Activated naive CD8-positive, alpha-beta T cell treated with anti-CD3 and anti-CD28 coated beads, Interleukin-2, amount 10 ng/mL, durations not matched to agents 7 days and 5 days (primary cell): Measurements from ENCODE around the gene ABRACL. TPM values are rescaled to one million over a fixed set of nuclear protein-coding genes. Genes with fewer than 3 reads are reported as not detected.
"Not testable (repeated sequence)": the region's sequence is repeated elsewhere in the genome, so short reads cannot be mapped to it uniquely, and the experiment has no call there.

Source experiments
- ATAC-seq: fragments of 150-1000 bp; cut with Tn5 transposase; one replicate; pipeline ENCODE4 v1.10.0; 2021; ENCODE audit warnings: low read depth, moderate library complexity
- POLR2A ChIA-PET: fragments of 350-600 bp; sonication (Branson Sonifier 250); formaldehyde crosslinking; loops from one replicate; lab custom pipeline; 2021; ENCODE audit warnings: antibody characterized with exemption; lab: Charles Lee
- DNase-seq: peaks from one replicate; pipeline ENCODE4 v3.0.0; 2021
- H3K27ac Mint-ChIP-seq: one replicate; pipeline ENCODE4 v1.8.0; 2022; ENCODE audit warnings: mild to moderate bottlenecking, mixed read lengths
- H3K27me3 Mint-ChIP-seq: one replicate; pipeline ENCODE4 v1.8.0; 2022; ENCODE audit warnings: mild to moderate bottlenecking, moderate library complexity, mixed read lengths
- H3K36me3 Mint-ChIP-seq: one replicate; pipeline ENCODE4 v1.8.0; 2021; ENCODE audit warnings: mild to moderate bottlenecking, mixed read lengths
- H3K4me1 Mint-ChIP-seq: one replicate; pipeline ENCODE4 v1.8.0; 2021; ENCODE audit warnings: mixed read lengths
- H3K4me3 Mint-ChIP-seq: one replicate; pipeline ENCODE4 v1.8.0; 2022; ENCODE audit warnings: mild to moderate bottlenecking, moderate library complexity, mixed read lengths
- H3K9me3 Mint-ChIP-seq: one replicate; pipeline ENCODE4 v1.8.0; 2021; ENCODE audit warnings: mixed read lengths
- total RNA-seq, 2 experiments: library from RNA; stranded (reverse); gene quantifications; one replicate each; pipeline ENCODE4 v1.2.3, GENCODE V29; 2021

The ABRACL gene
- total RNA-seq, 2 experiments from 2014 or later: 102 to 103 TPM

DNA sequence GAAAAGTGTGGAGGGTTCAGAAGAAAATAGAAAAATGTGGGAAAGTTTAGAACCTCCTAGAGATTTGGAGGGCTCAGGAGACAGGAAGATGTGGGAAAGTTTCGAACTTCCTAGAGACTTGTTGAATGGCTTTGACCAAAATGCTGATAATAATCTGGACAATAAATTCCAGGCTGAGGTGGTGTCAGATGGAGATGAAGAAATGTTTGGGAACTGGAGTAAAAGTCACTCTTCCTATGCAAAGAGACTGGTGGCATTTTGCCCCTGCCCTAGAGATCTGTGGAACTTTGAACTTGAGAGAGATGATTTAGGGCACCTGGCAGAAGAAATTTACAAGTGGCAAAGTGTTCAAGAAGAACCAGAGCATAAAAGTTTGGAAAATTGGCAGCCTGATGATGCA lies 35.1 kb upstream of the ABRACL start:
- not testable (repeated sequence) for H3K9me3 Mint-ChIP-seq, ATAC-seq

DNA sequence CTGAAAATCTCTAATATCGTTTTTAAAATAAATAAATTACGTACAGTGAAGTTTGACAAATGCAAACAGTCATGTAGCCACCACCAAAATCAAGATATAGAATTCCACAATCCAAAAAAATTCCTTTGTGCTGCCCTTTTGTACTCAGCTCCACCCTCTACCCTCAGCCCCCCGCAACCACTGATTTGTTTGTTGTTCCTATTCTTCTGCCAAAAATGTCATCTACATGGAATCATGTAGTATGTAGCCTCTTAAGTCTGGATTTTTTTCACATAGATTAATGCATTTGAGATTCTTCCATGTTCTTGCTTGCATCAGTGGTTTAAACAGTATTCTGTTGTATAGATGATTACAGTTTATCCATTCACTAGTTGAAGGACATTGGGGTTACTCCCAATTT lies 32.0 kb upstream of the ABRACL start:
- Mint-ChIP-seq H3K9me3 (no peaks in the 10 kb centered on the region), H3K4me3 (no peak overlapping the region), H3K36me3 (peaks cover 1% of the 10 kb centered on the region), H3K4me1 (peaks cover 2% of the 10 kb centered on the region), H3K27me3 (peaks cover 3% of the 10 kb centered on the region), H3K27ac (no peak overlapping the region)
- POLR2A ChIA-PET: interaction anchor here (0.5 to 0.6 kb wide), 2 partner anchors 27 to 104 kb away, joined by 4 read pairs; no protein-coding TSS in a partner anchor
- no peak for DNase-seq
- no peak for ATAC-seq

More for the DNA sequence above, 35.1 kb upstream of the ABRACL start:
- H3K36me3 Mint-ChIP-seq, H3K27ac Mint-ChIP-seq, DNase-seq, POLR2A ChIA-PET, H3K4me1 Mint-ChIP-seq, H3K27me3 Mint-ChIP-seq, H3K4me3 Mint-ChIP-seq: not testable (repeated sequence)

DNA sequence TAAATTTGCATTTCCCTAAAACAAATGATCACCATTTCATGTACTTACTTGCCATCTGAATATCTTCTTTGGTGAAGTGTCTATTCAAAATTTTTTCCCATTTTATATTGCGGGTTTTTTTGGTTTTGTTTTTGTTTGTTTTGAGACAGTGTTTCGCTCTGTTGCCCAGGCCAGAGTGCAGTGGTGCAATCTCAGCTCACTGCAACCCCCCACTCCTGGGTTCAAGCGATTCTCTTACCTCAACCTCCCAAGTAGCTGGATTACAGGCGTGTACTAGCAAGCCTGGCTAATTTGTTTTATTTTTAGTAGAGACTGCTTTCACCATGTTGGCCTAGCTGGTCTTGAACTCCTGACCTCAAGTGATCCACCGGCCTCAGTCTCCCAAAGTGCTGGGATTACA lies 31.4 kb upstream of the ABRACL start:
- ATAC-seq (no peak), DNase-seq (no peak)
- Mint-ChIP-seq H3K4me3 (no peak overlapping the region), H3K27ac (no peak overlapping the region), H3K36me3 (peaks cover 1% of the 10 kb centered on the region), H3K4me1 (peaks cover 2% of the 10 kb centered on the region), H3K9me3 (no peaks in the 10 kb centered on the region), H3K27me3 (peaks cover 3% of the 10 kb centered on the region)
- POLR2A ChIA-PET: no interaction called here

DNA sequence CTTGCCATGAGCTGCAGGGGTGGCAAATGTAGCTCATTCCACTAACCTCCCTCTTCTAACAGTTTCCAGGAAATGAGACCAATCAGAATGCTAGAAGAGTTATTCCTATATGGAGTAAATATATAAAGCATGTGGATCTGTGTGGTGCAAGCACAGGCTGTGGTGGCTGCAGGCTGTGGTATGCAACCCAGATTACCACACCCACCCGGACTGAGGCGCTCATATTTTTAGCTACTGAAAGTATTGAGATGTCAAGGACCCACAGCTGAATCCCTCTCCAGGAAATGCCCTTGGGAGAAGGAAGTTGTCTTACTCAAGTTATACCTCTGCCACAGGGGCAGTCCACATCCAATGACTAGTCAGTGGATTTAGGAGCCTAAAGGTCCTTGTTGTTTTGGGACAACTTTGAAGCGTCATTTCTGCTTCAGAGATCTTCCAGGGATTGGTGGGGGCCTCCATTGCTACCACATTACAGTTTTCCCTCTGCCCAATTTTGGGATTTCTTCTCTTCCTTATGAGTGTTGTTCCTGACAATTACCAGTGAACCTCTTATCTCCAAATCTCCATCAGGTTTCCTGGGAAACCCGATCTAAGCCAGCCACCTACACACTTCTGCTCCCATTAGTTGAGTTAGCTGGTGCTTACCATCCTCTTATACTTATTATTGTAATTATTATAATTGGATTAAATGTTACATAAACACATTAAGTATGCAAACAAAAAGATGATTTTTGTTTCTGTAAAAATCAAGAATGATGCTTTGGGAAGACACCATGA lies 28.4 kb upstream of the ABRACL start:
- ATAC-seq (no peak), DNase-seq (no peak)
- H3K4me1 Mint-ChIP-seq: peaks cover 2% of the 10 kb centered on the region
- H3K4me3 Mint-ChIP-seq: no peak overlapping the region
- no peaks in the 10 kb centered on the region for H3K9me3 Mint-ChIP-seq
- H3K36me3 Mint-ChIP-seq: peaks cover 1% of the 10 kb centered on the region
- H3K27ac Mint-ChIP-seq: no peak overlapping the region
- POLR2A ChIA-PET: no interaction called here
- H3K27me3 Mint-ChIP-seq: peaks cover 8% of the 10 kb centered on the region

DNA sequence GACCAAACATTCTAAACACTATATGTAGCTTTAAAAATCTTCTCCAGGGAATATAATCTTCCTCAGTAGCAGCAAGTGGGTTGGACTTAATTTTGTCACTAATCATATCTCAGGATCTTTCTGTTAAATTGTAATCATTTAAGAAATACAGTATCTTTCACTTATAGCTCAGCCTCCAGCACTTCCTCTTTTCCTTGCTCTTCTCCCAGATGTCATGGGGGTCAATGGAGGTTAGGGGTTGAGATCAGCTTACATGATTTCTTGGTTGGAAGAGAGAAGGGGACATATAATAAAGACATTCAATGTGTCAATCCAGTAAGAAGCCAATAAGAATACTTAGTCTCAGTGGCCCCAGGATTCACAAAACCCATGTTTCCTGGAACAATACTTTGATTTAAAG lies 24.8 kb upstream of the ABRACL start:
- Mint-ChIP-seq H3K4me1 (peaks cover 2% of the 10 kb centered on the region), H3K27ac (no peak overlapping the region), H3K27me3 (peaks cover 8% of the 10 kb centered on the region), H3K4me3 (no peak overlapping the region), H3K9me3 (no peaks in the 10 kb centered on the region), H3K36me3 (peaks cover 1% of the 10 kb centered on the region)
- POLR2A ChIA-PET: no interaction called here
- DNase-seq (no peak), ATAC-seq (no peak)

DNA sequence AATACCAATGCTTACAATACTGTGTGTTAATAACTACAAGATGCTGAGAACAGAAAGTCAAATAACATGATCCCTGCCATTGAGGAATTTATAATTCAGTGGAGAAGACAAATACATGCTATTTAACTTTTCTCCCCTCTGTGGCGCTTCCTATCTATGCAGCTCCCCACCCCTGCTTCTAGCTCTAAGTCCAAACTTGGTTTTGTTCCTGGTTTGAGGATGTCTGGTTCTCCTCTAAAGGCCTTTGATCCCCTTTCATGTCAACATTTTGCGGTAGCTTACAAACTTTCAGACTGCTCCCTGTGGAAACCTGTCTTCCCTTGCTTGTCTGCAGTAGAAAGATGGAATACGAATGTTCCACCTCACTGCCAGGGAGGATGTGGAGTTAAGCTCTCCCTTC lies 22.1 kb upstream of the ABRACL start:
- Mint-ChIP-seq H3K36me3 (no peaks in the 10 kb centered on the region), H3K27me3 (peaks cover 8% of the 10 kb centered on the region), H3K27ac (no peak overlapping the region), H3K4me1 (no peaks in the 10 kb centered on the region), H3K4me3 (no peak overlapping the region), H3K9me3 (no peaks in the 10 kb centered on the region)
- DNase-seq (no peak), ATAC-seq (no peak)
- POLR2A ChIA-PET: no interaction called here

DNA sequence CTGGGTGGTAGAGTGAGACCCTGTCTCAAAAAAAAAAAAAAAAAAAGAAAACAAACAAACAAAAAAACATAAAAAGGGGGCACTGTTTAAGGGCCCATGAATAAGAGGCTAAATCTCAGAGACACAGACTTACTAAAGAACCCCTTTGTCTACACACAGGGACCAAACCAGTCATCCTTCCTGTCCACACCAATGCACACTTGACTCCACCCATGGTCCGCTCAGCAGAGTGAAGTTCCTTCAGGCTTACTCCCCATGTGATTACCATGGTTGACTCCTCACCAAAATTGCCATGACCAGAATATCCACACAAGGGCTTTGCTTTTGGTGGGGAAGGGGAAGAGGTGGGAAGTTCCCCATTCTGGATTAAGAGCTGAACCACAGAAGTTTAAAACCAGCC lies 21.1 kb upstream of the ABRACL start:
- no peaks in the 10 kb centered on the region for H3K9me3 Mint-ChIP-seq
- no peak for ATAC-seq
- H3K27ac Mint-ChIP-seq: no peak overlapping the region
- H3K4me1 Mint-ChIP-seq: no peaks in the 10 kb centered on the region
- H3K36me3 Mint-ChIP-seq: no peaks in the 10 kb centered on the region
- POLR2A ChIA-PET: no interaction called here
- H3K4me3 Mint-ChIP-seq: no peak overlapping the region
- DNase-seq: no peak
- peaks cover 8% of the 10 kb centered on the region for H3K27me3 Mint-ChIP-seq

DNA sequence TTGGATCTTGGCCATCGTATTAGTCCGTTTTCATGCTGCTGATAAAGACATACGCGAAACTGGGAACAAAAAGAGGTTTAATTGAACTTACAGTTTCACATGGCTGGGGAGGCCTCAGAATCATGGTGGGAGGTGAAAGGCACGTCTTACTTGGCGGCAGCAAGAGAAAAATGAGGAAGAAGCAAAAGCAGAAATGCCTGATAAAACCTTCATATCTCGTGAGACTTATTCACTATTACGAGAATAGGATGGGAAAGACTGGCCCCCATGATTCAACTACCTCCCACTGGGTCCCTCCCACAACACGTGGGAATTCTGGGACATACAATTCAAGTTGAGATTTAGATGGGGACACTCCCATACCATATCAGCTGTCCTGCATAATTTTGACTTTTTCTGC lies 20.4 kb upstream of the ABRACL start:
- POLR2A ChIA-PET: no interaction called here
- ATAC-seq (no peak), DNase-seq (no peak)
- Mint-ChIP-seq H3K9me3 (no peaks in the 10 kb centered on the region), H3K27me3 (peaks cover 13% of the 10 kb centered on the region), H3K27ac (no peak overlapping the region), H3K36me3 (no peaks in the 10 kb centered on the region), H3K4me1 (no peaks in the 10 kb centered on the region), H3K4me3 (no peak overlapping the region)

DNA sequence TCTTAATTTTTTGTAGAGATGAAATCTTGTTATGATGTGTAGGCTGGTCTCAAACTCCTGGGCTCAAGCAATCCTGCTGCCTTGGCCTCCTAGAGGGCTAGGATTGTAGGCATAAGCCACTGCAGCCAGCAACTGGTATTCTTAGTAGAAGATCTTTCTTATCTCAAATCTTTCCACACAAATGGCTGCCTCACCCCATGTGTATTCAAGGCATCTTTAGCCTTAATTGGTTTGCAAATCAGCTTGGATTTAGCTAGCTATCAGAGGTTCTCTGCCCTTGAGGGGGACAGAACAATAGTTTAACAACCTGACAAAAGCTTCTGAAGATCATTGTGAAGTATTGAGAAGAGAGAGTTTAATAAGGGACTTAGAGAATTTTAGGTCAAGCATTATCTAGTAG lies 17.9 kb upstream of the ABRACL start:
- no peaks in the 10 kb centered on the region for H3K36me3 Mint-ChIP-seq
- H3K9me3 Mint-ChIP-seq: no peaks in the 10 kb centered on the region
- no peak overlapping the region for H3K4me3 Mint-ChIP-seq
- POLR2A ChIA-PET: no interaction called here
- H3K4me1 Mint-ChIP-seq: no peaks in the 10 kb centered on the region
- peaks cover 11% of the 10 kb centered on the region for H3K27me3 Mint-ChIP-seq
- H3K27ac Mint-ChIP-seq: no peak overlapping the region
- ATAC-seq (no peak), DNase-seq (no peak)

DNA sequence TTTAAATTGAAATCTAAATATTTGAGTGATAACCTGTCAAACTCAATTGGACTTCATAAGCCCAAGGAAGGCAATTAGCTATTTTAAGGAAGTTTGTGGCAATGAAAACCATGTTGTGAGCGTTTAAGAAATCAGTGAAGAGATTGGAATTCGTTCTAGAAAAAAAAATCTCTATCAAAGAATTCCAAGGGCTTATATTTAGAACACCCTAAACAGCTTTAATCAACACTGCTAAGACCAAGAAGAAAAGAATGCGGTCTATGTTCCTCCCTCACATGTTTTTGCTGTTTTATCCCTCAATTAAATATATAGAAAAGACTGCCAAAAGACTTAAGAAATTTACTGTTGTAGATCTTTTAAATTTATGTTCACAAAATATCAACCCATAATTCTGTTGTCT lies 16.6 kb upstream of the ABRACL start:
- ATAC-seq (no peak), DNase-seq (no peak)
- H3K27ac Mint-ChIP-seq: no peak overlapping the region
- H3K9me3 Mint-ChIP-seq: no peaks in the 10 kb centered on the region
- H3K27me3 Mint-ChIP-seq: peaks cover 11% of the 10 kb centered on the region
- no peaks in the 10 kb centered on the region for H3K4me1 Mint-ChIP-seq
- no peak overlapping the region for H3K4me3 Mint-ChIP-seq
- H3K36me3 Mint-ChIP-seq: no peaks in the 10 kb centered on the region
- POLR2A ChIA-PET: no interaction called here

DNA sequence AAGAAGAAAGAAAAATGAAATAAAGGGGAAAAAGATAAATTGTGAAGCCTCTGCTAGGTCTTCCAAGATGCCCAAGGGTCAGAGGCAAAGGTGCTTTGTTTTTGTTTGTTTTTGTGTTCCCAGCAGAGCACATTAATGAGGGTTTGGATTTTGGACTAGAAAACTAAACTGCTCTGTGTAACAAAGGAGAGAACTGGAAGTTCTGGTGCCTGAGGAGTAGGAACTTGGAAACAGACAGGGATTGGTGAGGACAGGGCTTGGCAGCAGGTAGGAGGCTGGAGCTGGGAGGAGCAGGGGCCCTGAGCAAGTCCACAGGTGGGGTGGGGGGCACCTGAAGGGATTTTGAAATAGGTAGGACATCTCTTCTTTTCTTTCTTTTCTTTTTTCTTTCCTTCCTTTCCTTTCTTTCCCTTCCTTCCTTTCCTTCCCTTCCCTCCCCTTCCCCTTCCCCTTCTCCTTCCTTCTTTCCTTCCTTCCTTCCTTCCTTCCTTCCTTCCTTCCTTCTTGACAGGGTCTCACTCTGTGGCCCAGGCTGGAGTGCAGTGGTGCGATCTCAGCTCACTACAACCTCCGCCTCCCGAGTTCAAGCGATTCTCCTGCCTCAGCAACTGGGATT lies 15.3 kb upstream of the ABRACL start:
- Mint-ChIP-seq H3K4me3 (no peak overlapping the region), H3K36me3 (no peaks in the 10 kb centered on the region), H3K9me3 (no peaks in the 10 kb centered on the region), H3K27me3 (peaks cover 11% of the 10 kb centered on the region), H3K27ac (no peak overlapping the region), H3K4me1 (no peaks in the 10 kb centered on the region)
- ATAC-seq: no peak
- no peak for DNase-seq
- POLR2A ChIA-PET: no interaction called here

DNA sequence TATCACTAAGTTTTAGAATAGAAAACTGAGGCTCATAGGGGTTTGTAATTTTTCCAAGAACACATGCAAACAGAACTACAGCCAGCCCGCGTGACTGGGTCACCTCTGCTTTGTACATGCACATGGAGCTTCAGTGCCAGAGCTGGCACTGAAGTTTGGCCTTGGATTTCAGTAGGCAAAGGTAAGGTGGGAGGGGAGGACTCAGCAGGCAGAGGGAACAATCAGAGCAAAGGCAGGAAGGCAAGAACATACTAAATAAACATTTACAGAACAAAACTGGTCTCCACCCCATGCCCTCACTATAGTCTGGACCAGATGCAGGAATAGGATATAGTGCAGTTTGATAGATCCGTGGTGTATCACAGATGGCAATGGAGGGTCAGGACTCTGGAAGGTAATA lies 13.6 kb upstream of the ABRACL start:
- no peaks in the 10 kb centered on the region for H3K9me3 Mint-ChIP-seq
- H3K27me3 Mint-ChIP-seq: peaks cover 11% of the 10 kb centered on the region
- no peak overlapping the region for H3K27ac Mint-ChIP-seq
- DNase-seq: no peak
- ATAC-seq: no peak
- no peaks in the 10 kb centered on the region for H3K36me3 Mint-ChIP-seq
- no peaks in the 10 kb centered on the region for H3K4me1 Mint-ChIP-seq
- no peak overlapping the region for H3K4me3 Mint-ChIP-seq
- POLR2A ChIA-PET: no interaction called here

DNA sequence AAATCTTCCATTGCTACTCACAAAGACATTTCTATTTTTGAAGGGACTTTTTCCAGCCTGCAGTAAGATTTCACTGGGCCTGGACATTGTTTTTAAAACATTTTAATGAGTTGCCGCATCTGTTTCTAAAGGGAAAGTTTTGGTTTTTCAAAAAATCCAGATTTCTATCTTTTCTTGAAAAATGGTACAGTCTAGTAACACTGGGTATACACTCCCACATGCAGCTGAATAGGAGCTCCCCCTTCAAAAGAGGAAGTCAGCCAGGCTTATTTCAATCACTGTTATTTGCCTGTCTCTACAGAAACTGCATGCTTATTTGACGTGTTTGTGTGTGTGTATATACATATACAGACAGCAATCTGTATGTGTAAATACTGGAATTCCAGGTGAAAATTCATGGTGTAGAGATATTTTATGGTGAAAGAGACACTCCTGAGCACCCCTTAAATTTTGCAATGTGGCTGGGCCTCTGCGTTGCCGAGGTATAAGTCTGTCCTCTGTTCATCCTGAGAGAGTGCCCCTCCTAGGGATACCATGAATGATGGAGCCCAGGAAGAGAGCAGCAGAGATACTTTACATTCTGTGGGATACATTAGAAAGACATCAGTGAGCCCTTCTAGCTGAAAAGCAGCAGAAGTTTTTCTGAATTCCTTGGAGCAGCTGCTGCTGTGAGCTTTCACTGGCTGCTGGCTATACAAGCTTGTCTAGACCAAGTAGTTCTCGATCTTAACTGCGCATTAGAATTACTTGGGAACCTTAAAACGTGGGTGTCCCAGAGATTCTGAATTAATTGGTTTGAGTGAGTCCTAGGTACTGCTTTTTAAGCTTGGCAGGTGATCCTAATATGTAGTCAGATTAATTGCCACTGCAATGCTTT lies 12.0 kb upstream of the ABRACL start:
- ATAC-seq (no peak), DNase-seq (no peak)
- Mint-ChIP-seq H3K4me1 (no peaks in the 10 kb centered on the region), H3K4me3 (no peak overlapping the region), H3K9me3 (no peaks in the 10 kb centered on the region), H3K27me3 (peaks cover 11% of the 10 kb centered on the region), H3K27ac (no peak overlapping the region), H3K36me3 (no peaks in the 10 kb centered on the region)
- POLR2A ChIA-PET: no interaction called here
